Spinal cord (tissue), 10 donors: ENCODE data around the gene MYH13. TPM values are rescaled to one million over a fixed set of nuclear protein-coding genes. Genes with fewer than 3 reads are reported as not detected.

Source experiments
- DNase-seq, 6 donors: peaks; one replicate each; pipeline versions ENCODE4 v3.0.0 to v3.0.0-alpha.2; 2013 to 2015; ENCODE audit warnings: low spot score in 6 of 6, low read depth in 4 of 6
- H3K27ac ChIP-seq: one replicate; pipeline ENCODE4 v1.5.1; 2013; ENCODE audit warnings: low read depth, low read length, control low read depth
- H3K27me3 ChIP-seq: one replicate; pipeline ENCODE4 v1.6.1; 2013; ENCODE audit warnings: low read length; ENCODE audit not compliant: control insufficient read depth, insufficient read depth
- H3K36me3 ChIP-seq: one replicate; pipeline ENCODE4 v1.6.1; 2013; ENCODE audit warnings: low read length; ENCODE audit not compliant: control insufficient read depth, insufficient read depth
- H3K4me1 ChIP-seq: one replicate; pipeline ENCODE4 v1.6.1; 2013; ENCODE audit warnings: low read length; ENCODE audit not compliant: control insufficient read depth, insufficient read depth
- H3K4me3 ChIP-seq: one replicate; pipeline ENCODE4 v1.5.1; 2013; ENCODE audit warnings: low read depth, low read length, control low read depth
- H3K9me3 ChIP-seq: one replicate; pipeline ENCODE4 v1.6.1; 2013; ENCODE audit warnings: low read length; ENCODE audit not compliant: control insufficient read depth, insufficient read depth
- WGBS: methylation state at CpG from one replicate; pipeline ENCODE4 v1.1.5; 2013; ENCODE audit warnings: missing lambda C conversion rate; ENCODE audit not compliant: insufficient coverage; 5-methylcytosine and 5-hydroxymethylcytosine counted together
- polyA plus RNA-seq, 2 donors: library from polyadenylated mRNA; unstranded; fragments of 120-200 nt; gene quantifications; one replicate each; pipeline ENCODE4 v1.2.1, GENCODE V29; 2013; ENCODE audit not compliant: insufficient read length in 2 of 2
- total RNA-seq, 2 donors: library from RNA; depleted of rRNA in 1 of 2; stranded (reverse); fragments of 120-200 nt in 1 of 2; fragments of >200 nt in 1 of 2; gene quantifications; one replicate each; pipeline versions ENCODE4 v1.2.3 to v1.2.4, GENCODE V29; 2013 to 2014
- donor health status: healthy.

Gene MYH13
- total and polyA plus RNA-seq, 4 donors: not detected

GRCh38 chr17:10311131-10311530, 61.7 kb downstream of the MYH13 start:
- Histone ChIP-seq H3K27me3 (no peaks in the 10 kb centered on the region), H3K4me3 (no peak overlapping the region), H3K4me1 (no peaks in the 10 kb centered on the region), H3K27ac (no peak overlapping the region), H3K36me3 (no peaks in the 10 kb centered on the region), H3K9me3 (no peaks in the 10 kb centered on the region)
- 95% methylated on average over 3 of the region's 6 CpGs for WGBS
- DNase-seq: peak in 1 of 6 donors; percentile 41

GRCh38 chr17:10309003-10309974, 63.5 kb downstream of the MYH13 start:
- no peak overlapping the region for H3K27ac ChIP-seq
- H3K4me1 ChIP-seq: no peaks in the 10 kb centered on the region
- no peak overlapping the region for H3K4me3 ChIP-seq
- DNase-seq: no peak
- H3K27me3 ChIP-seq: no peaks in the 10 kb centered on the region
- 95% methylated on average over 42 of the region's 44 CpGs for WGBS
- H3K36me3 ChIP-seq: no peaks in the 10 kb centered on the region
- H3K9me3 ChIP-seq: no peaks in the 10 kb centered on the region

GRCh38 chr17:10306585-10306984, 66.2 kb downstream of the MYH13 start:
- Histone ChIP-seq H3K4me1 (no peaks in the 10 kb centered on the region), H3K4me3 (no peak overlapping the region), H3K27me3 (no peaks in the 10 kb centered on the region), H3K27ac (no peak overlapping the region), H3K9me3 (no peaks in the 10 kb centered on the region), H3K36me3 (no peaks in the 10 kb centered on the region)
- DNase-seq: no peak
- WGBS: 97% methylated on average over 3 of the region's 5 CpGs

GRCh38 chr17:10305398-10305797, 67.4 kb downstream of the MYH13 start:
- Histone ChIP-seq H3K36me3 (no peaks in the 10 kb centered on the region), H3K4me3 (no peak overlapping the region), H3K27me3 (no peaks in the 10 kb centered on the region), H3K27ac (no peak overlapping the region), H3K9me3 (no peaks in the 10 kb centered on the region), H3K4me1 (no peaks in the 10 kb centered on the region)
- WGBS: no CpG with 5 or more reads among the region's 3 CpGs
- DNase-seq: no peak

GRCh38 chr17:10304758-10305300, 68.0 kb downstream of the MYH13 start:
- Histone ChIP-seq H3K4me3 (no peak overlapping the region), H3K36me3 (no peaks in the 10 kb centered on the region), H3K4me1 (no peaks in the 10 kb centered on the region), H3K27me3 (no peaks in the 10 kb centered on the region), H3K9me3 (no peaks in the 10 kb centered on the region), H3K27ac (no peak overlapping the region)
- WGBS: 77% methylated on average over 3 of the region's 4 CpGs
- DNase-seq: no peak

GRCh38 chr17:10297691-10298090, 75.1 kb downstream of the MYH13 start:
- WGBS: 100% methylated on average over 1 of the region's 3 CpGs
- no peaks in the 10 kb centered on the region for H3K27me3 ChIP-seq
- DNase-seq: no peak
- no peak overlapping the region for H3K27ac ChIP-seq
- no peaks in the 10 kb centered on the region for H3K9me3 ChIP-seq
- H3K4me3 ChIP-seq: no peak overlapping the region
- no peaks in the 10 kb centered on the region for H3K4me1 ChIP-seq
- no peaks in the 10 kb centered on the region for H3K36me3 ChIP-seq

- Histone ChIP-seq H3K27ac (no peak overlapping the region), H3K9me3 (no peaks in the 10 kb centered on the region), H3K4me3 (no peak overlapping the region), H3K36me3 (no peaks in the 10 kb centered on the region), H3K4me1 (no peaks in the 10 kb centered on the region), H3K27me3 (no peaks in the 10 kb centered on the region)
- 80% methylated on average over 1 of the region's 5 CpGs for WGBS
- DNase-seq: peak in 4 of 6 donors; percentile 4 to 81 (median 51)
Observed at GRCh38 chr17:10295728-10296343, 77.0 kb downstream of the MYH13 start.

- Histone ChIP-seq H3K4me1 (no peaks in the 10 kb centered on the region), H3K27ac (no peak overlapping the region), H3K27me3 (no peaks in the 10 kb centered on the region), H3K4me3 (no peak overlapping the region), H3K9me3 (no peaks in the 10 kb centered on the region), H3K36me3 (no peaks in the 10 kb centered on the region)
- peak in 1 of 6 donors; percentile 13 for DNase-seq
Observed at GRCh38 chr17:10294180-10294579, 78.6 kb downstream of the MYH13 start.

GRCh38 chr17:10292057-10292937, 80.5 kb downstream of the MYH13 start:
- 70% methylated on average over 4 of the region's 12 CpGs for whole genome bisulfite sequencing

More at GRCh38 chr17:10292057-10292937, 80.5 kb downstream of the MYH13 start:
- Histone ChIP-seq H3K9me3 (no peaks in the 10 kb centered on the region), H3K36me3 (no peaks in the 10 kb centered on the region), H3K4me1 (no peaks in the 10 kb centered on the region), H3K27ac (no peak overlapping the region), H3K4me3 (no peak overlapping the region), H3K27me3 (no peaks in the 10 kb centered on the region)
- peak in 1 of 6 donors; percentile 14 for DNase-seq
